Activated B cell treated with CpG ODN at 0.5 μM for 24 hours (primary cell): ENCODE results near the gene TPD52L1. TPM values are rescaled to one million over a fixed set of nuclear protein-coding genes. Genes with fewer than 3 reads are reported as not detected.

Experiments used
- ATAC-seq: fragments of 200-7000 bp; cut with Tn5 transposase; one replicate; pipeline ENCODE4 v1.10.0; 2021; ENCODE audit warnings: low read depth, mild to moderate bottlenecking, moderate library complexity
- CTCF ChIA-PET: fragments of 350-600 bp; sonication (Branson Sonifier 250); formaldehyde crosslinking; loops from one replicate; lab custom pipeline; 2021; ENCODE audit warnings: antibody characterized with exemption; lab: Charles Lee
- POLR2A ChIA-PET: fragments of 350-600 bp; sonication (Branson Sonifier 250); formaldehyde crosslinking; loops from one replicate; lab custom pipeline; 2021; ENCODE audit warnings: antibody characterized with exemption; lab: Charles Lee
- DNase-seq: peaks from one replicate; pipeline ENCODE4 v3.0.0; 2022
- H3K27ac Mint-ChIP-seq: one replicate; pipeline ENCODE4 v1.8.0; 2020; ENCODE audit warnings: mixed read lengths
- H3K27me3 Mint-ChIP-seq: one replicate; pipeline ENCODE4 v1.8.0; 2021; ENCODE audit warnings: mixed read lengths
- H3K36me3 Mint-ChIP-seq: one replicate; pipeline ENCODE4 v1.8.0; 2021; ENCODE audit warnings: low read depth, mixed read lengths
- H3K4me1 Mint-ChIP-seq: one replicate; pipeline ENCODE4 v1.8.0; 2021; ENCODE audit warnings: mixed read lengths
- H3K4me3 Mint-ChIP-seq: one replicate; pipeline ENCODE4 v1.8.0; 2020; ENCODE audit warnings: mild to moderate bottlenecking, mixed read lengths
- H3K9me3 Mint-ChIP-seq: one replicate; pipeline ENCODE4 v1.8.0; 2020; ENCODE audit warnings: mixed read lengths
- intact Hi-C: fragments of 100-400 bp; cut with micrococcal nuclease; formaldehyde crosslinking; loops from one replicate; pipeline ENCODE4 v1.15.1; 2024
- total RNA-seq: library from RNA; stranded (reverse); gene quantifications from 2 replicates; pipeline ENCODE4 v1.2.3, GENCODE V29; 2022
- TF ChIP-seq, protein P1 (sequence below): fragments of 200-600 bp; IDR thresholded peaks from one replicate; pipeline ENCODE4 v1.8.0; 2022; ENCODE audit warnings: antibody characterized with exemption, mild to moderate bottlenecking

Gene TPD52L1
- total RNA-seq, 1 donor from 2014 or later, result not detected

DNA sequence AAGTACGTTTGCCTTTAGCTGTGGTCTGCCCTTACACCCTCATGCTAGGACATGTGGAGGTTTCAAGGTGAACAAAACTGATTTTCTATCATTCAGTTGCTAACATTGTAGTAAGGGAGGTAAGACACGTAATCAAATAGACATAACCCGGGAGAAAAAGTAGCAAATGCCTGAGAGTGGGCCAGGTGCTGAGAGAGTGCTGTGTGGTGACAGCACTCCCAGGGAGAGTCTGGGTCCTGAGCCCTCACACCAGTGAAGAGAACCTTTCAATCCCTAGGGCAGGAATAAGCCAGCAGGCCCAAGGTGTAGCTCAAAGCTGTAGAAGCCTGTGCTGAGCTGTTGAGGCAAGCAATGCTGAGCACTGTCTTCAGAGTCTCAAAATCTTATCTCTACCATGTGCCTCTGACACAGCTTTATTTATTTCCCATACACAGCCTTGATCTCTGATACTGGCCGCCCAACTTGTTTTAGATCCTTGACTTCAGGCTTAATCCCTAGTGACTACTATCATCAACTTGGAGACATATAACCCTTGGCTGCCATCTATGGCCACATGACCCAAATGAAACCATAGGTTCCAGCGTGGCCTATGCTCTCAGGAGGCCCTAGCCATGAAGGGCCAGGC lies 55.2 kb downstream of the TPD52L1 start:
- ChIA-PET POLR2A (no interaction called here), CTCF (no interaction called here)
- Mint-ChIP-seq H3K27ac (no peak overlapping the region), H3K4me1 (no peaks in the 10 kb centered on the region), H3K27me3 (no peaks in the 10 kb centered on the region), H3K4me3 (no peak overlapping the region), H3K36me3 (no peaks in the 10 kb centered on the region), H3K9me3 (no peaks in the 10 kb centered on the region)
- ATAC-seq, result no peak
- TF ChIP-seq, protein P1, sequence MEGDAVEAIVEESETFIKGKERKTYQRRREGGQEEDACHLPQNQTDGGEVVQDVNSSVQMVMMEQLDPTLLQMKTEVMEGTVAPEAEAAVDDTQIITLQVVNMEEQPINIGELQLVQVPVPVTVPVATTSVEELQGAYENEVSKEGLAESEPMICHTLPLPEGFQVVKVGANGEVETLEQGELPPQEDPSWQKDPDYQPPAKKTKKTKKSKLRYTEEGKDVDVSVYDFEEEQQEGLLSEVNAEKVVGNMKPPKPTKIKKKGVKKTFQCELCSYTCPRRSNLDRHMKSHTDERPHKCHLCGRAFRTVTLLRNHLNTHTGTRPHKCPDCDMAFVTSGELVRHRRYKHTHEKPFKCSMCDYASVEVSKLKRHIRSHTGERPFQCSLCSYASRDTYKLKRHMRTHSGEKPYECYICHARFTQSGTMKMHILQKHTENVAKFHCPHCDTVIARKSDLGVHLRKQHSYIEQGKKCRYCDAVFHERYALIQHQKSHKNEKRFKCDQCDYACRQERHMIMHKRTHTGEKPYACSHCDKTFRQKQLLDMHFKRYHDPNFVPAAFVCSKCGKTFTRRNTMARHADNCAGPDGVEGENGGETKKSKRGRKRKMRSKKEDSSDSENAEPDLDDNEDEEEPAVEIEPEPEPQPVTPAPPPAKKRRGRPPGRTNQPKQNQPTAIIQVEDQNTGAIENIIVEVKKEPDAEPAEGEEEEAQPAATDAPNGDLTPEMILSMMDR, result no peak
- DNase-seq, result no peak
- intact Hi-C loops, result no loop called here

DNA sequence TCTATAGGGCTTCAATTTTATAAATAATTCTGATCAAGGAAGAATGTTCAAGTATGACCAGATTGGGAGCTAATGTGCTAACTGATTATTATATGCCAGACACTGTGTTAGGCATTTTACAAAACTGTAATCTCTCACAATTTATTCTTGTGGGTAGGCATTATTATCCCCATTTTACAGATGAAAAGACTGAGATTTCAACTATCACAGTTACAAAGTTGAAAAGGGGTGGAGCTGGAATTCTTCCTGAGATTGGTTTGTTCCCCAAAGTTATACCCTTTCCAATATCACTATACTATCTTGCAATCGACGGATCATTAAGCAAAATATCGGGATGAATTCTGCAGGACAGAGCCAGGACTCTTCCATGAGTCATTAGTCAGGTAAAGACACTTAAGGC lies 57.1 kb downstream of the TPD52L1 start:
- no peak for DNase-seq
- Mint-ChIP-seq H3K27me3 (no peaks in the 10 kb centered on the region), H3K4me3 (no peak overlapping the region), H3K9me3 (no peaks in the 10 kb centered on the region), H3K4me1 (no peaks in the 10 kb centered on the region), H3K27ac (no peak overlapping the region), H3K36me3 (no peaks in the 10 kb centered on the region)
- ChIA-PET POLR2A (no interaction called here), CTCF (interaction anchor here (1.2 kb wide), 1 partner anchor 18 kb away, joined by 3 read pairs; no protein-coding TSS in a partner anchor)
- intact Hi-C loops, result no loop called here
- TF ChIP-seq, protein P1, result no peak
- no peak for ATAC-seq

DNA sequence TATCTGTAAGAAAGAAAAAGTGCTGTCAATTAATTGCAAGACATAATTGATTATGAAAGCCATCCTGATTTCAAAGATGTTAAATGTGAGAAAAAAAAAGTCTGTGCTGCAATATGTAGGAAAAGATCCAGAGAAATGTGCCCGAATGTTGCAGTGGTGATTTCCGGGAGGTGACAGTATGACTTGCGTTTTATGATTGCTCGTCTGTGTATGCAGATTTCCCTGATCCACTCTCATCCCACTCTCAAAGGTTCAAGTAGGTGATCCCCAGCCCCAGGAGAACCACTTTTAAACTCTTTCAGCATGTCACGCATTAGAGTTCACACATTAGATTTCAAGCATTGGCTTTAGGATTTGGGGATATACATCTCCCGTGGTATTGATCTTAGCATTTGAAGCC lies 57.8 kb downstream of the TPD52L1 start:
- no peak for DNase-seq
- TF ChIP-seq, protein P1, result no peak
- CTCF ChIA-PET, result interaction anchor here (1.2 kb wide), 1 partner anchor 19 kb away, joined by 3 read pairs; no protein-coding TSS in a partner anchor
- no peaks in the 10 kb centered on the region for H3K9me3 Mint-ChIP-seq
- no peak overlapping the region for H3K27ac Mint-ChIP-seq
- no peak overlapping the region for H3K4me3 Mint-ChIP-seq
- ATAC-seq, result no peak
- no peaks in the 10 kb centered on the region for H3K4me1 Mint-ChIP-seq
- H3K36me3 Mint-ChIP-seq, result no peaks in the 10 kb centered on the region
- H3K27me3 Mint-ChIP-seq, result no peaks in the 10 kb centered on the region
- intact Hi-C loops, result no loop called here
- POLR2A ChIA-PET, result no interaction called here

DNA sequence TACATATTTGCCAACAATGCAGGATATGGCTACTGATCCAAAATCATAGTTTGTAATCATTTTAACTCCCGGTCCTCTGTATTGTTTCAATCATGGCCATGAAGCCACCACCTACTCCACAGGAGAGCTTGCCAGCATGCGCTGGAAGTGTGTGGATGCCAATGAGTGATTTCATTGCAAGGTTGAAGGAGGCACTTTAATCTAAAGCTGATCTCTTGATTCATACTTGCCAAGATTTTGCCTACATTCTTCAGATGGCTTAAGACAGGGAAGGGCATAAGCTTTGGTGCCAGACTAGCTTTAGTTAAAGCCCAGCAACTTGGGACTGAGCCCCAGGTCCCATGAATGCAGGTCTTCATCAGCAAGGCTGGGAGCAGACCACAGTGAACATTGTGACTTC lies 58.8 kb downstream of the TPD52L1 start:
- intact Hi-C loops, result no loop called here
- POLR2A ChIA-PET, result no interaction called here

DNA sequence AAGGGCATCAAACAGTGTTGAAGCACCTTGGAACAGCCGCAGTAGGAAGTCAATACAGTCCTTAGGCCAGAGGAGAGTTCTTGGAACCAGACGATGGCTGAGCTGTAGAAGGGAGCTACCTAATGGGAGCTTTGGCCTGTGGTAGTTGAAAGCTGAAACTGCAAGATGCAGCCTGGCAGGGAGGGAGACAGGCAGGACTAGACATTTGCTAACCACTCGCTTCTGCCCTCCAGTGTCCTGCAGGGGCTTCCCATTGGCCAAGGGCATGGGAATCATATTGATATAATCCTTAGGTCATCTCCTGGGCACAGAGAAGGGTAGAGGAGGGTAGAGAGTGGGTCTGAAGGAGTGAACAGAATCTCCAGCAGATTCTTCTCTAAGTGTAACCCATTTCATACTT lies 60.4 kb downstream of the TPD52L1 start:
- no peak for ATAC-seq
- Mint-ChIP-seq H3K4me1 (no peaks in the 10 kb centered on the region), H3K36me3 (no peaks in the 10 kb centered on the region), H3K27me3 (peaks cover 3% of the 10 kb centered on the region), H3K9me3 (no peaks in the 10 kb centered on the region), H3K4me3 (no peak overlapping the region), H3K27ac (no peak overlapping the region)
- no peak for DNase-seq
- CTCF ChIA-PET, result no interaction called here
- TF ChIP-seq, protein P1, result no peak
- POLR2A ChIA-PET, result no interaction called here
- intact Hi-C loops, result no loop called here

More for the DNA sequence above, 58.8 kb downstream of the TPD52L1 start:
- TF ChIP-seq, protein P1, result no peak
- H3K9me3 Mint-ChIP-seq, result no peaks in the 10 kb centered on the region
- H3K4me1 Mint-ChIP-seq, result no peaks in the 10 kb centered on the region
- H3K27me3 Mint-ChIP-seq, result no peaks in the 10 kb centered on the region
- DNase-seq, result no peak
- CTCF ChIA-PET, result interaction anchor here (1.1 kb wide), 1 partner anchor 21 kb away, joined by 3 read pairs; no protein-coding TSS in a partner anchor
- no peak overlapping the region for H3K27ac Mint-ChIP-seq
- no peaks in the 10 kb centered on the region for H3K36me3 Mint-ChIP-seq
- no peak overlapping the region for H3K4me3 Mint-ChIP-seq
- ATAC-seq, result no peak
